ENCODE measurements around the gene GXYLT2.

DNA sequence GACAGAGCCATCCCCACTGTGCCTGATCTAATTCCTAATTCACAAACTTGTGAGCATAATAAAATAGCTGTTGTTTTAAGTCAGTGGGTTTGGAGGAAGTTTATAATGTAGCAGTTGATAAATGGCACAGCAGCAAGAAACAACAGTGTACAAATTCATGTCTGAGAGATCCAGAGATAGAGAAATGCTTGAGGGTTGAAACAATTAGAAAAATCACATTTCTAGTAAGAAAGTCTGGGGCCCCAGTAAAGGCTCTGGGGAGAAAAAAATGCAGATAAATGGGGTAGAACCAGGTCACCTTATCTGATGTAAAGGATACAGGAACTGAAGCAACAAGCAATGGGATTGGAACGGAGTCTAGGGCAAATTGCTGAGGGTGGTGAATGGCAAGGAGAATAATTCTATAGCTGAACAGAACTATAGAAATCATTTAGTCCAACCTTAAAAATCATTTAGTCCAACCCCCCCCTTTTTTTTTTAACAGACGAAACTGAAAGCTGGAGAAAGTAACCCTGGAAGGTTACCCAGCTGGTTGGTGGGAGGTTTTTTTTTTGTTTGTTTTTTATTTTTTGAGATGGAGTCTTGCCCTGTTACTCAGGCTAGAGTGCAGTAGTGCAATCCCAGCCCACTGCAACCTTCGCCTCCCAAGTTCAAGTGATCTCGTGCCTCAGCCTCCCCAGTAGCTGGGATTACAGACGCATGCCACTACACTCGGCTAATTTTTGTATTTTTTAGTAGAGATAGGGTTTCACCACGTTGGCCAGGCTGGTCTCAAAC is 25.3 kb upstream of the GXYLT2 start:
- TF ChIP-seq, protein P1, sequence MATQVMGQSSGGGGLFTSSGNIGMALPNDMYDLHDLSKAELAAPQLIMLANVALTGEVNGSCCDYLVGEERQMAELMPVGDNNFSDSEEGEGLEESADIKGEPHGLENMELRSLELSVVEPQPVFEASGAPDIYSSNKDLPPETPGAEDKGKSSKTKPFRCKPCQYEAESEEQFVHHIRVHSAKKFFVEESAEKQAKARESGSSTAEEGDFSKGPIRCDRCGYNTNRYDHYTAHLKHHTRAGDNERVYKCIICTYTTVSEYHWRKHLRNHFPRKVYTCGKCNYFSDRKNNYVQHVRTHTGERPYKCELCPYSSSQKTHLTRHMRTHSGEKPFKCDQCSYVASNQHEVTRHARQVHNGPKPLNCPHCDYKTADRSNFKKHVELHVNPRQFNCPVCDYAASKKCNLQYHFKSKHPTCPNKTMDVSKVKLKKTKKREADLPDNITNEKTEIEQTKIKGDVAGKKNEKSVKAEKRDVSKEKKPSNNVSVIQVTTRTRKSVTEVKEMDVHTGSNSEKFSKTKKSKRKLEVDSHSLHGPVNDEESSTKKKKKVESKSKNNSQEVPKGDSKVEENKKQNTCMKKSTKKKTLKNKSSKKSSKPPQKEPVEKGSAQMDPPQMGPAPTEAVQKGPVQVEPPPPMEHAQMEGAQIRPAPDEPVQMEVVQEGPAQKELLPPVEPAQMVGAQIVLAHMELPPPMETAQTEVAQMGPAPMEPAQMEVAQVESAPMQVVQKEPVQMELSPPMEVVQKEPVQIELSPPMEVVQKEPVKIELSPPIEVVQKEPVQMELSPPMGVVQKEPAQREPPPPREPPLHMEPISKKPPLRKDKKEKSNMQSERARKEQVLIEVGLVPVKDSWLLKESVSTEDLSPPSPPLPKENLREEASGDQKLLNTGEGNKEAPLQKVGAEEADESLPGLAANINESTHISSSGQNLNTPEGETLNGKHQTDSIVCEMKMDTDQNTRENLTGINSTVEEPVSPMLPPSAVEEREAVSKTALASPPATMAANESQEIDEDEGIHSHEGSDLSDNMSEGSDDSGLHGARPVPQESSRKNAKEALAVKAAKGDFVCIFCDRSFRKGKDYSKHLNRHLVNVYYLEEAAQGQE (IDR thresholded peaks at IDR 0.05; ENCODE audit: insufficient read depth in 1 of 2, low read depth in 2 of 2, low read length in 1 of 2) = no peak
- TF ChIP-seq, protein P2, sequence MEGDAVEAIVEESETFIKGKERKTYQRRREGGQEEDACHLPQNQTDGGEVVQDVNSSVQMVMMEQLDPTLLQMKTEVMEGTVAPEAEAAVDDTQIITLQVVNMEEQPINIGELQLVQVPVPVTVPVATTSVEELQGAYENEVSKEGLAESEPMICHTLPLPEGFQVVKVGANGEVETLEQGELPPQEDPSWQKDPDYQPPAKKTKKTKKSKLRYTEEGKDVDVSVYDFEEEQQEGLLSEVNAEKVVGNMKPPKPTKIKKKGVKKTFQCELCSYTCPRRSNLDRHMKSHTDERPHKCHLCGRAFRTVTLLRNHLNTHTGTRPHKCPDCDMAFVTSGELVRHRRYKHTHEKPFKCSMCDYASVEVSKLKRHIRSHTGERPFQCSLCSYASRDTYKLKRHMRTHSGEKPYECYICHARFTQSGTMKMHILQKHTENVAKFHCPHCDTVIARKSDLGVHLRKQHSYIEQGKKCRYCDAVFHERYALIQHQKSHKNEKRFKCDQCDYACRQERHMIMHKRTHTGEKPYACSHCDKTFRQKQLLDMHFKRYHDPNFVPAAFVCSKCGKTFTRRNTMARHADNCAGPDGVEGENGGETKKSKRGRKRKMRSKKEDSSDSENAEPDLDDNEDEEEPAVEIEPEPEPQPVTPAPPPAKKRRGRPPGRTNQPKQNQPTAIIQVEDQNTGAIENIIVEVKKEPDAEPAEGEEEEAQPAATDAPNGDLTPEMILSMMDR (IDR thresholded peaks at IDR 0.05) = no peak
- TF ChIP-seq POLR2AphosphoS5 (IDR thresholded peaks at IDR 0.05; ENCODE audit: low read depth, low read length) (no peak), SIN3A (IDR thresholded peaks at IDR 0.05; ENCODE audit: borderline replicate concordance, insufficient read depth, low read depth, low read length) (no peak), TCF7L2 (IDR thresholded peaks at IDR 0.05; ENCODE audit: low read depth, low read length) (no peak)
